HG03135 (cell line): ENCODE data around the gene DUSP21.
"Not testable (repeated sequence)": the region's sequence is repeated elsewhere in the genome, so short reads cannot be mapped to it uniquely, and the experiment has no call there.

Experiments used
- ATAC-seq: cut with Tn5 transposase; IDR thresholded peaks from one replicate; pipeline ENCODE4 v1.9.1; 2021; ENCODE audit warnings: mild to moderate bottlenecking, moderate library complexity; ENCODE audit not compliant: unreplicated experiment

Gene DUSP21

GRCh38 chrX:44843753-44844152 lies at the start of gene DUSP21:
Gene DUSP21, plus strand, starts transcription at chrX:44844021. Its CDS starts 112 bp downstream, at chrX:44844133.
- no peak for ATAC-seq

- ATAC-seq, result no peak
Observed at GRCh38 chrX:44795945-44796450, 47.8 kb upstream of the DUSP21 start.

- ATAC-seq, result no peak
Observed at GRCh38 chrX:44802613-44803012, 41.2 kb upstream of the DUSP21 start.

GRCh38 chrX:44815681-44816080 lies 28.1 kb upstream of the DUSP21 start:
- no peak for ATAC-seq

GRCh38 chrX:44816367-44816766 lies 27.5 kb upstream of the DUSP21 start:
- no peak for ATAC-seq

GRCh38 chrX:44817029-44817428 lies 26.8 kb upstream of the DUSP21 start:
- no peak for ATAC-seq

- ATAC-seq, result no peak
Observed at GRCh38 chrX:44822601-44823000, 21.2 kb upstream of the DUSP21 start.

GRCh38 chrX:44823193-44823592 lies 20.6 kb upstream of the DUSP21 start:
- not testable (repeated sequence) for ATAC-seq

- ATAC-seq, result no peak
Observed at GRCh38 chrX:44828008-44828605, 15.7 kb upstream of the DUSP21 start.

GRCh38 chrX:44829832-44830231 lies 14.0 kb upstream of the DUSP21 start:
- ATAC-seq, result no peak

GRCh38 chrX:44842550-44843317 lies 1.1 kb upstream of the DUSP21 start:
- ATAC-seq, result no peak

GRCh38 chrX:44843318-44843702 lies 511 bp upstream of the DUSP21 start:
- no peak for ATAC-seq

GRCh38 chrX:44844204-44844603 lies 383 bp downstream of the DUSP21 start:
- ATAC-seq, result no peak

- not testable (repeated sequence) for ATAC-seq
Observed at GRCh38 chrX:44850891-44851290, 7.1 kb downstream of the DUSP21 start.

- ATAC-seq, result no peak
Observed at GRCh38 chrX:44871114-44871645, 27.4 kb downstream of the DUSP21 start.

GRCh38 chrX:44871931-44872820 lies 28.4 kb downstream of the DUSP21 start:
- ATAC-seq, result peak; percentile 32

GRCh38 chrX:44872821-44873414 lies 29.1 kb downstream of the DUSP21 start, which contains the start of gene KDM6A:
Gene KDM6A, plus strand, starts transcription at chrX:44873188. Its CDS starts 364 bp downstream, at chrX:44873552.
- ATAC-seq, result peak; percentile 88

GRCh38 chrX:44873415-44874276 lies 29.8 kb downstream of the DUSP21 start:
- peak; percentile 15 for ATAC-seq

- no peak for ATAC-seq
Observed at GRCh38 chrX:44874420-44875184, 30.8 kb downstream of the DUSP21 start.
